HEK293T (cell line): Measurements from ENCODE around the gene ATF5.

Source experiments
- CTBP1 ChIP-seq: fragments of 450-650 bp; IDR thresholded peaks from 2 replicates; pipeline ENCODE4 v1.6.1; 2016; ENCODE audit warnings: borderline replicate concordance
- ELF4 ChIP-seq: fragments of 450-650 bp; IDR thresholded peaks from 2 replicates; pipeline ENCODE4 v1.6.1; 2017; ENCODE audit warnings: antibody characterized with exemption
- FOXK2 ChIP-seq: fragments of 450-650 bp; IDR thresholded peaks from 2 replicates; pipeline ENCODE4 v1.6.1; 2016; ENCODE audit warnings: mild to moderate bottlenecking
- FOXM1 ChIP-seq: fragments of 450-650 bp; IDR thresholded peaks from 2 replicates; pipeline ENCODE4 v1.6.1; 2017; ENCODE audit warnings: mild to moderate bottlenecking, borderline replicate concordance
- SUZ12 ChIP-seq: fragments of 450-650 bp; IDR thresholded peaks from 2 replicates; pipeline ENCODE4 v1.6.1; 2016; ENCODE audit warnings: mild to moderate bottlenecking
- ZNF384 ChIP-seq: fragments of 450-650 bp; IDR thresholded peaks from 2 replicates; pipeline ENCODE4 v1.6.1; 2016

DNA sequence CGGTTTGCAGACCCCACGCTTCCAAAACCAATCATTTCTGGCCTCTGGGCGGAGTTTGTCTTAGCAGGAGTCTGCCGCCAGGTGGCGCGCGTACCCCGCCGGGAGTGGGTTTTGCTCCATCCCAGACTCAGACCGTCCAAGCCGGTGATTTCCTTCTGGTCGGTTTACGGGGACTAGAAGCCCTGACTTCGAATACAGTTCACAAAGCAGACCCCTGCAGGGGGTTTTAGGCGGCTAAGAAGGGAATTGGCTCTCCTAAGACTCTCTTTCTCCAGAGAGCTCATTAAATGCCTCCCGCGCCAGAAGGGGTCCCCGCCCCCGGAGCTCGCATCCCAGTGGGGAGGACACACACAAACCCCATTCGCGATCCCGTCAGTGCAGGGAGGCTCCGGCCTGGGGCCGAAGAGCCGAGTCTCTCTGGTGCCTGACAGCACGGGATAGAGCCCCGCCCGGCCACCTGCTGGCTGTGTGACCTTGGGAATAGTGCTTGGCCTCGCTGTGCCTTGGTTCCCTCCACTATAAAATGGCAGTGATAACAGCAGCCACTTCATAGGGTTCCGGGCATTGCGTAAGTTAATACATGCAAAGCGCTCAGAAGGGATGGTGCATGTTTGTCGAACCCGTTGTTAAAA, 8.9 kb downstream of the ATF5 start:
- TF ChIP-seq FOXM1 = no peak
- no peak for TF ChIP-seq ELF4
- no peak for TF ChIP-seq SUZ12
- TF ChIP-seq CTBP1 = no peak
- no peak for TF ChIP-seq FOXK2
- no peak for TF ChIP-seq ZNF384
